NCI-H2171 (cell line): Measurements from ENCODE around the gene LYVE1.

Source experiments
- DNase-seq: peaks from one replicate; lab custom pipeline; 2025; lab: John Stamatoyannopoulos, UW

The LYVE1 gene

GRCh38 chr11:10522921-10523320, 45.5 kb downstream of the LYVE1 start:
- DNase-seq: no peak

- DNase-seq: no peak
These were observed 46.2 kb downstream of the LYVE1 start for GRCh38 chr11:10522276-10522675.

GRCh38 chr11:10520562-10520961, 47.9 kb downstream of the LYVE1 start:
- no peak for DNase-seq

GRCh38 chr11:10519630-10520029, 48.8 kb downstream of the LYVE1 start:
- no peak for DNase-seq

- DNase-seq: no peak
These were observed 49.6 kb downstream of the LYVE1 start for GRCh38 chr11:10518891-10519290.

- no peak for DNase-seq
These were observed 50.3 kb downstream of the LYVE1 start for GRCh38 chr11:10518123-10518522.

- no peak for DNase-seq
These were observed 53.0 kb downstream of the LYVE1 start for GRCh38 chr11:10515418-10515817.

- no peak for DNase-seq
These were observed 53.8 kb downstream of the LYVE1 start for GRCh38 chr11:10514709-10515108.

GRCh38 chr11:10514202-10514601, 54.3 kb downstream of the LYVE1 start:
- no peak for DNase-seq

- DNase-seq: no peak
These were observed 57.3 kb downstream of the LYVE1 start for GRCh38 chr11:10511181-10511621.
